ENCODE results near the gene SLC38A5.

- TF ChIP-seq CTCF (IDR thresholded peaks at IDR 0.05) (no peak), POLR2A (IDR thresholded peaks at IDR 0.05) (no peak), POLR2AphosphoS5 (IDR thresholded peaks at IDR 0.05) (no peak)
These were observed 4.1 kb upstream of the SLC38A5 start for GRCh38 chrX:48474127-48474526.

Data from suprapubic skin (tissue), 4 donors.